Sigmoid colon (tissue), 7 donors: Measurements from ENCODE around the gene CSNK1G3. TPM values are rescaled to one million over a fixed set of nuclear protein-coding genes. Genes with fewer than 3 reads are reported as not detected.

Experiments
- DNase-seq: peaks from one replicate; pipeline ENCODE4 v3.0.0-alpha.2; 2019
- H3K27ac ChIP-seq, 4 donors: fragments of 200-600 bp; sonication (generic); one replicate each; pipeline ENCODE4 v1.5.1; 2016 to 2019; ENCODE audit warnings: mild to moderate bottlenecking in 1 of 4
- H3K27me3 ChIP-seq, 3 donors: fragments of 200-600 bp; sonication (generic); one replicate each; pipeline ENCODE4 v1.5.1; 2019; ENCODE audit warnings: mild to moderate bottlenecking in 1 of 3
- H3K36me3 ChIP-seq, 4 donors: fragments of 200-600 bp; sonication (generic); one replicate each; pipeline ENCODE4 v1.5.1; 2016 to 2019
- H3K4me1 ChIP-seq, 4 donors: fragments of 200-600 bp; sonication (generic); one replicate each; pipeline ENCODE4 v1.5.1; 2017 to 2019
- H3K4me3 ChIP-seq, 4 donors: fragments of 200-600 bp; sonication (generic); one replicate each; pipeline ENCODE4 v1.5.1; 2017 to 2019; ENCODE audit warnings: mild to moderate bottlenecking in 2 of 4, moderate library complexity in 1 of 4
- H3K9me3 ChIP-seq, 4 donors: fragments of 200-600 bp in 3 of 4; sonication (generic) in 3 of 4; one replicate each; pipeline versions ENCODE4 v1.5.1 to v1.6.1; 2013 to 2019
- EP300 ChIP-seq, 4 donors: sonication (generic); formaldehyde crosslinking; IDR thresholded peaks; one replicate each; pipeline ENCODE4 v1.6.1; 2017; ENCODE audit warnings: antibody characterized with exemption in 4 of 4
- POLR2A ChIP-seq, 2 donors: fragments of 450-650 bp; IDR thresholded peaks; one replicate each; pipeline ENCODE4 v1.6.1; 2016; ENCODE audit warnings: antibody characterized with exemption in 2 of 2, mild to moderate bottlenecking in 2 of 2, moderate library complexity in 2 of 2
- POLR2AphosphoS5 ChIP-seq, 4 donors: sonication (generic); formaldehyde crosslinking; IDR thresholded peaks; one replicate each; pipeline ENCODE4 v1.6.1; 2017; ENCODE audit warnings: antibody characterized with exemption in 4 of 4
- WGBS, 2 donors: extraction: QIAGEN DNeasy Blood & Tissue Kit; methylation state at CpG; one replicate each; pipeline ENCODE4 v1.1.7; 2013; 5-methylcytosine and 5-hydroxymethylcytosine counted together
- intact Hi-C: fragments of 100-400 bp; cut with DNase I; formaldehyde crosslinking; loops from one replicate; pipeline ENCODE4 v1.15.1; 2023
- polyA plus RNA-seq, 3 donors: library from polyadenylated mRNA; stranded (reverse); fragments of 200-250 nt; gene quantifications; one replicate each; pipeline ENCODE4 v1.2.3, GENCODE V29; 2013
- total RNA-seq, 4 donors: library from RNA; depleted of rRNA; stranded (reverse); fragments of >200 nt; gene quantifications; one replicate each; pipeline ENCODE4 v1.1.0, GENCODE V29; 2016
- TF ChIP-seq, protein P1 (sequence below), 4 experiments: fragments of 450-650 bp in 3 of 4; fragments of 200-600 bp in 1 of 4; IDR thresholded peaks; one replicate each; pipeline ENCODE4 v1.5.1; 2016 to 2019; ENCODE audit warnings: antibody characterized with exemption in 4 of 4, mild to moderate bottlenecking in 3 of 4, moderate library complexity in 2 of 4
- donor health status: healthy with polysubstance abuse.
- donor health status: Bipolar disorder and iron deficiency.
- donor health status: healthy.

Gene CSNK1G3
- total and polyA plus RNA-seq, 7 donors = 21.6 to 99.6 (median 55.8) TPM

DNA sequence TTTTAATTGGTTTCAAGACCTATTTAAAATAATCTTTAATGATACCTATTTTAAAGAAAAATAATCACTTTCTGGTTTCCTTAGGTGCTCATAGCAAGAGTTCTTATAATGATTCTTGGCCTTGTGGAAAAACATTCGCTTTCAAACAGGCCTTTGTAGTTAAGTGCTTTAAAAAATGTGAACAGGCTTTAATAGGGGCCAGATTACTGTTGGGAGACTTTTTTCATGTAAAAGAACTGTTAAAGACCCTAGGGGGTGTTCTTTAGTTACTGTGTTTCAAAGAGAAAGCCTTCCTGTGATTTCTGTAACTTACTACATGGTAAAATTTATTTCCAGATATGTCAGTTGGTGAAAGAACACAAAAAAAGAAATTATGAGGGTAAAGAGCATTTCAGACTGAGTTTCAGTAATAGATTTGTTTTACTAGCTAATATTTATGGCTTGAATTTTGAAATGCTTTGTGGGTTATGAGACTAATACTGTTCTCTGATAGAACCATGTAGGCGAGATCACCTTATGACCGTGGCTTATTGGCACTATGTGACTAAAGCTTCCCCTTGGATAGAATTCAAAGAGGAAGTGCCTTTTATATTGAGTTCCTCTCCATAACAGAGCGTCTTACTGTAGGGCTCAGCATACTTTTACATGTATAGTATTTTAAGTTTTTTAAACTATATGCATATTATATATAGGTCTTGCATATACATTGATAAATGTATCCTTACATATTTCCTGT, 70.7 kb downstream of the CSNK1G3 start:
- TF ChIP-seq, protein P1, sequence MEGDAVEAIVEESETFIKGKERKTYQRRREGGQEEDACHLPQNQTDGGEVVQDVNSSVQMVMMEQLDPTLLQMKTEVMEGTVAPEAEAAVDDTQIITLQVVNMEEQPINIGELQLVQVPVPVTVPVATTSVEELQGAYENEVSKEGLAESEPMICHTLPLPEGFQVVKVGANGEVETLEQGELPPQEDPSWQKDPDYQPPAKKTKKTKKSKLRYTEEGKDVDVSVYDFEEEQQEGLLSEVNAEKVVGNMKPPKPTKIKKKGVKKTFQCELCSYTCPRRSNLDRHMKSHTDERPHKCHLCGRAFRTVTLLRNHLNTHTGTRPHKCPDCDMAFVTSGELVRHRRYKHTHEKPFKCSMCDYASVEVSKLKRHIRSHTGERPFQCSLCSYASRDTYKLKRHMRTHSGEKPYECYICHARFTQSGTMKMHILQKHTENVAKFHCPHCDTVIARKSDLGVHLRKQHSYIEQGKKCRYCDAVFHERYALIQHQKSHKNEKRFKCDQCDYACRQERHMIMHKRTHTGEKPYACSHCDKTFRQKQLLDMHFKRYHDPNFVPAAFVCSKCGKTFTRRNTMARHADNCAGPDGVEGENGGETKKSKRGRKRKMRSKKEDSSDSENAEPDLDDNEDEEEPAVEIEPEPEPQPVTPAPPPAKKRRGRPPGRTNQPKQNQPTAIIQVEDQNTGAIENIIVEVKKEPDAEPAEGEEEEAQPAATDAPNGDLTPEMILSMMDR (IDR thresholded peaks at IDR 0.05) = no peak
- TF ChIP-seq POLR2A (IDR thresholded peaks at IDR 0.05) (no peak), POLR2AphosphoS5 (IDR thresholded peaks at IDR 0.05) (no peak), EP300 (IDR thresholded peaks at IDR 0.05) (no peak)
- Histone ChIP-seq H3K4me3 (no peak overlapping the region), H3K9me3 (no peaks in the 10 kb centered on the region), H3K36me3 (peaks cover 0 to under 1% (median 0%) of the 10 kb centered on the region in 4 donors), H3K27ac (no peak overlapping the region), H3K27me3 (no peaks in the 10 kb centered on the region), H3K4me1 (peaks cover 0 to 6% (median 0%) of the 10 kb centered on the region in 4 donors)
- intact Hi-C loops = no loop called here
- no peak for DNase-seq
- 37 to 66% methylated on average over 4 of the region's 4 CpGs for WGBS, 2 donors

DNA sequence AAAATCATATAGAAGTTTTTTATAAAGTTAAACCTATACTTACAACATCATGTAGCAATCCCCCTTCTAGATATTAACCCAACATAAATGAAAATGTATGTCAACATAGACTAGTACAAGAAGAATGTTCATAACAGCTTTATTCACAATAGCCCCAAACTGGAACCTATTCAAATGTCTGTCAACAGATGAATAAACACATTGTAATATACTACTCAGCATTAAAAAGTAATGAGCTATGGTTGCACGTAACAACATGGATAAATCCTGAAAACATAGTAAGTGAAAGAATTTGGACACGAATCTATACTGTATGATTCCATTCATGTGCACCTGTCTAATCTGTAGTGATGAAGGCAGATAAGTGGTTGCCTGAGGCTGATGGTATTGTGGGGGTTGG, 73.9 kb downstream of the CSNK1G3 start:
- Histone ChIP-seq H3K9me3 (no peaks in the 10 kb centered on the region), H3K27ac (no peak overlapping the region), H3K36me3 (peaks cover 0 to 5% (median 0%) of the 10 kb centered on the region in 4 donors), H3K27me3 (no peaks in the 10 kb centered on the region), H3K4me1 (peaks cover 0 to 6% (median 0%) of the 10 kb centered on the region in 4 donors), H3K4me3 (no peak overlapping the region)
- intact Hi-C loops = no loop called here
- DNase-seq = no peak
- TF ChIP-seq EP300 (IDR thresholded peaks at IDR 0.05) (no peak), POLR2AphosphoS5 (IDR thresholded peaks at IDR 0.05) (no peak), POLR2A (IDR thresholded peaks at IDR 0.05) (no peak)
- TF ChIP-seq, protein P1 (IDR thresholded peaks at IDR 0.05) = no peak
- 94 to 97% methylated on average over 2 of the region's 2 CpGs for WGBS, 2 donors

DNA sequence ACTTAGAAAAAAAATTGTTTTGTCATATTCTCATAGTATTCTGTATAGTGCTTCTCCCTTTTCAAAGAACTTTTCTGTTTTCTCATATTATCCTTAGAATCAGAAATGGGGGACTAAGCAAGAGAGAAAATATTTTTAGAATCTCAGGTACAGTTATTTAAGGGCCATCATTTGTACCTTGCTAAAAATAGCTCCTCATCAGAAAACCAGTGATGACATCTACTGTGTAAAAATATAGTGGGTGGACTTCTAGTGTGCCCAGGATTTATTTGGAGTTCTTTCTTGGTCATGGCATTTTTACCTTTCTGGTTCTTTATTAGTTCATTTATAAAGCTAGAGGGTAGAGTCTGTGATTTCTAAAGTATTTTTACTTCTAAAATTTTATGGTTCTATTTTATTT, 82.5 kb downstream of the CSNK1G3 start:
- Histone ChIP-seq H3K36me3 (peaks cover 0 to 52% (median 3%) of the 10 kb centered on the region in 4 donors), H3K4me3 (no peak overlapping the region), H3K27ac (no peak overlapping the region), H3K27me3 (no peaks in the 10 kb centered on the region), H3K4me1 (no peaks in the 10 kb centered on the region), H3K9me3 (no peaks in the 10 kb centered on the region)
- TF ChIP-seq POLR2A (IDR thresholded peaks at IDR 0.05) = no peak
- no peak for TF ChIP-seq POLR2AphosphoS5 (IDR thresholded peaks at IDR 0.05)
- TF ChIP-seq, protein P1 (IDR thresholded peaks at IDR 0.05) = no peak
- no peak for TF ChIP-seq EP300 (IDR thresholded peaks at IDR 0.05)
- no peak for DNase-seq
- intact Hi-C loops = no loop called here

DNA sequence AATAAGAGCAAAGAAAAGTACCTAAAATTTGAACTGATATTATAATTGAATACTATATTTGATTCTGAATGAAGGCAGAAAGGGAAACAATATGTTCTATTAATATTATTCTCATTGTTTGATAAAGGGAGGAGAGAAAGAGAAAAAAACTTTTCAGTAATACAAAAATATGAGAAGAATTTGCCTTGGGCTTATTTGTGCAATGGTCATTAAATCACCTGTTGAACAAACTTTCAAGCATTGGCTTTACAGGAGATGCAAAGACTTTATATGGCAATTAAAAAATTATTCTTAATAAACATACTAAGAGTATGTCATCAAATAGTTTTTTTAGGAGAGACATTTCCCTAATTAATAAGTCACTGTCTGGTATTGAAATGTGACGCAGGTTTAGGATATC, 85.0 kb downstream of the CSNK1G3 start:
- H3K4me1 ChIP-seq = no peaks in the 10 kb centered on the region
- no peak overlapping the region for H3K4me3 ChIP-seq
- TF ChIP-seq, protein P1 (IDR thresholded peaks at IDR 0.05) = no peak
- TF ChIP-seq EP300 (IDR thresholded peaks at IDR 0.05) (no peak), POLR2AphosphoS5 (IDR thresholded peaks at IDR 0.05) (no peak), POLR2A (IDR thresholded peaks at IDR 0.05) (no peak)
- intact Hi-C loops = no loop called here
- no peak for DNase-seq
- H3K9me3 ChIP-seq = no peaks in the 10 kb centered on the region
- no peak overlapping the region for H3K27ac ChIP-seq
- no peaks in the 10 kb centered on the region for H3K27me3 ChIP-seq
- H3K36me3 ChIP-seq = peaks cover 0 to 42% (median 0%) of the 10 kb centered on the region in 4 donors
- WGBS, 2 donors = 98 to 99% methylated on average over 1 of the region's 1 CpG
